Fibroblast of skin of left biceps (primary cell): ENCODE results near the gene POLR2A.
A peak's percentile ranks its signal among the peaks of the same experiment; 100 is the strongest.
"Not testable (repeated sequence)": the region's sequence is repeated elsewhere in the genome, so short reads cannot be mapped to it uniquely, and the experiment has no call there.

Source experiments
- DNase-seq, 2 experiments: peaks; one replicate each; pipeline ENCODE4 v3.0.0-alpha.2; 2013; ENCODE audit warnings: low read depth in 2 of 2

The POLR2A gene

GRCh38 chr17:7478276-7479212, 5.6 kb upstream of the POLR2A start:
- no peak for DNase-seq

DNA sequence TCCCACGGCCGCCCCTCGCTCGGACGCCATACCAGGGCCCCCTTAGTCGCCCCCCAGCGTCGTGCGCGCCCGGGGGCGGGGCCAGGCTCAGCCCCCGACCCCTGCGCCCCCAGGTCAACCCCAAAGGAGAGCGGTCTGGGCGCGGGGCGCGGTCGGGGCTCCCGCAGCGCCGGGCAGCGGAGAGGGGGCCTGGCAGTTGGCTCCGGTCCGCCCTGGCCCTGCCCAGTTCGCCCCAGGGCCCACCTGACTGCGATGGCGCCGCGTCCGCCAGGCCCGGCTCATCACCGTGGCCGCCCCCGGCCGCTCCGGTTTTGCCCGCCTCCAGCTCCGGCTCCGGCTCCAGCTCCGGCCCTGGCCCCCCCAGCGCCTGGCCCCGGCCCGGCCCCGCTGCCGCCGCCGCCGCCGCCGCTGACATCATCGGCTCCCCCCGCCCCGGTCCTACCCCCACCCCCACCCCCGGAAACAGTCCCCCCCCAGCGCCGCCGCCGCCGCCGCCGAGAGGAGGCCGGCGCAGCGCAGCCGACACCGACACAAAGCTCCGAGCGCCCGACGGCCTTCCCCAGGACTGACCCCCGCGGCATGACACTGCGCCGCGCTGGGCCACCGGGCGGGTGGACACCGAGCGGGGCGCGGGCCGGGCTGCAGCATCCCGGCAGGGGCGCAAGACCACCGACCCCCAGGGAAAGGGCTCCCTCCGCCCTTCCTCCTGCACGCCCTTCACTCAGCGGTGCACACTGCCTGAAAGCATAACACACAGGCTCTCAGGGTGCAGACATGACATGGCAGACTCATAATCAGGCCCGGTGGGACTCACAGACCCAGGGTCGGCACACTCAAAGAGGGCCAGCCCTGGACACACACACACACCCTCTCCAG, 4.7 kb upstream of the POLR2A start, which contains the start of gene ZBTB4:
Gene ZBTB4 (minus strand): TSS at position 419 of the 876 bp plus-strand sequence. CDS start 12,830 bp downstream, outside the sequence.
- no peak for DNase-seq

GRCh38 chr17:7480089-7480384, 4.1 kb upstream of the POLR2A start:
- DNase-seq, result no peak

DNA sequence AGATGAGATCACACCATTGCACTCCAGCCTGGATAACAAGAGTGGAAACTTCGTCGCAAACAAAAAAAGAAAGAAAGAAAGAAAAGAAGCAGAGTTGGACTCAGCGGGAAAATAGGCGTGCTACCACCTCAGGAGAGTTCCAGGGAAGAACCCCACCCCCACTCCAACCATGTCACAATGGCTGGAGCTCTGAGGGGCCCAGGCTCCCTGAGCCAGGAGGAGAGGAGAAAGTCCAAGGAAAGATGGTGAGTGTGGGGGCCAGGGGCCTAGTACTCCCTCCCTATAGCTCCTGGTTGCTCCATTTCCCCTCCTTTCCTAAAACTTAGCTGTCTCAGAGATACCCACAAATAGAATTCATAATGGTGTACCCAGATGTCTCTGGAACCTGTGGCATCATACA, 2.9 kb upstream of the POLR2A start, which contains the start of gene SLC35G6:
Gene SLC35G6 (plus strand): TSS at position 172 of the 400 bp plus-strand sequence. CDS start 71 bp downstream, at position 243.
- DNase-seq, result not testable (repeated sequence)

DNA sequence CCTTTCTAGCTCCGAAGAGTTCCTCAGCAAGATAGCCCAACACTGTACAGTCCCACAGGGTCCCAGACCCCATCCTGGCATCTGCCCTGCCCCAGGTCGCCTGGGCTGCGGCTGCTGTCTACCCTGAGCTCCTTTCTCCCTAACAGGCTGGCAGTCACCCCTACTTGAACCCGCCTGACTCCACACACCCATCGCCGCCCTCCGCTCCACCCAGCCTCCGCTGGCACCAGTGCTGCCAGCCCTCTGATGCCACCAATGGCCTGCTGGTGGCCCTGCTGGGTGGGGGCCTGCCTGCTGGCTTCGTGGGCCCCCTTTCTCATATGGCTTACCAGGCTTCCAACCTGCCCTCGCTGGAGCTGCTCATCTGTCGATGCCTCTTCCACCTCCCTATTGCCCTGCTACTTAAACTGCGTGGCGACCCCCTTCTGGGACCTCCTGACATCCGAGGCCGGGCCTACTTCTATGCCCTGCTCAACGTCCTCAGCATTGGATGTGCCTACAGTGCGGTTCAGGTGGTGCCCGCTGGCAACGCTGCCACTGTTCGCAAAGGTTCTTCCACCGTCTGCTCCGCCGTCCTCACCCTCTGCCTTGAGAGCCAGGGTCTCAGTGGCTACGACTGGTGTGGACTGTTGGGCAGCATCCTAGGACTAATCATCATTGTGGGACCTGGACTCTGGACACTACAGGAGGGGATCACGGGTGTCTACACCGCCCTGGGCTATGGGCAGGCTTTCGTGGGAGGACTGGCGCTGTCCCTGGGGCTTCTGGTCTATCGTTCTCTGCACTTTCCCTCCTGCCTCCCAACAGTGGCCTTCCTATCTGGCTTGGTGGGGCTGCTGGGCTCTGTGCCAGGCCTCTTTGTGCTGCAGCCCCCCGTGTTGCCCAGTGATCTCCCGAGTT, 2.1 kb upstream of the POLR2A start:
- DNase-seq, result not testable (repeated sequence)

DNA sequence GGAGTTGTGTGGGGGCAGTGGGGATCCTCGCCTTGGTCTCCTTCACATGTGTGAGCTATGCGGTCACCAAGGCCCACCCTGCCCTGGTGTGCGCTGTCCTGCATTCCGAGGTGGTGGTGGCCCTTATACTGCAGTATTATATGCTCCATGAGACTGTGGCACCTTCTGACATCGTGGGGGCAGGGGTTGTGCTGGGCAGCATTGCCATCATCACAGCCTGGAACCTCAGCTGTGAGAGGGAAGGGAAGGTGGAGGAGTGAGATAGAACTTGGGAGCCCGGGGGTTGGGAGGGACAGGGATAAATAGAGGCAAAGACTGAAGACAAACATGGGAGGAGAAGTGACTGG, 1.5 kb upstream of the POLR2A start:
- DNase-seq, result not testable (repeated sequence)

DNA sequence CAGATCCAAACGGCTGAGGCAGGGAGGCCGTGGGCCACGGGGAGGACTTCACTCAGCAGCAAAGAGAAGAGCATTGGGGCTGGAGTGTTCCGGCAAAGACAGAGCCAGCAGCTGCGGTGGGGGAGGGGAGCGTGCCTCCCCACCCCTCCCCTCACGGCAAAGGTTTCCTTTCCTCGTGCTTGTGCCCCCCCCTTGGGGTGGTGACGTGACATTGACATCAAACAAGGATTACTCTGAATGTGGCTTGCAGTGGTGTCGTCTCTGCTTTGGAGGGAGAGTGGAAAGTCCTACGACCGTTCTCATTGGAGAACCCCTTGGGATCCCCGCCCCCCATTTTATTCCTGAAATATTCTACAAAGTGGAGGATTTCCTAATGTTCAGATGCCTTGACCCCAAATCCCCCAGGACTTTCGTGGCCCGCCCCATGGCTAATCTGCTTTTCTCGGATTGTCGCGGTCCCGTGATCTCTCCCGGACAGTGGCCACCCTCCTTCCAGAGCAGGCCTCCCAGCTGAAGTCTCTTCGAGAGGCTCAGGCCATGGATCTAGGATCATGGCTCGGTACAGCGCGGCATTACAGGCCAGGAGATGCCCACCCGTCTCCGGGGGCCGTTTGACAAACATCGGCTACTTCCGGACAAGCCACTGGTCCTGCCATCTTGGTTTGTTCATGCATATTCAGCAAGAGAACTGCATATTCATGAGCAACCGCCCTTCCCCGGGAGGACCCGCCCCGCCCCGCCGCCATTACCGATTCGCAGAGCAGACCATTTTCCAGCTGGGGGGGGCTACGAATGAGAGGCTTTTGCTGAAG, 705 bp upstream of the POLR2A start:
- peak; percentile 81 to 82 for DNase-seq

DNA sequence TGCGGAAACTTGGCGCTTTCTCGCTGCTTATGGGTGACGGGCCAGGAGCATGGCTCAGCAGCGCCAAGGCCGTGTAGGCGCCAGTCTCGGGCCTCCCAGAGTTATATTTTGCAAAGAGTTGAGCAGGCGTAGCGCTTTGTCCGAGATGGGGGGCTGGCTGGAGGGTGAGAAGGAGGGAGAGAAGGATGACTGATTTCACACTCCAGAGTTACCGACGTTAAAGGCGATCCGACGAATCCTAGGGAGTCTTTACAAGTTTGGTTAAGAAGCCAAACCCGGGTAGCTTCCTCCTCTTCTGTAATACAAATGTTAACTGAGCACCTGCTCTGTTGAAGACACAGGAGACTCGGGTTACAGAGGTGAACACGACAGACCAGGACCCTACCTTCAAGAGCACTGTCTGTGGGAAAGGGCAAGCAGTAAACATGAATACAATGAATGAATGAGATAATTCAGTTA, 782 bp downstream of the POLR2A start:
- DNase-seq, result no peak

GRCh38 chr17:7486181-7486580, 2.0 kb downstream of the POLR2A start:
- DNase-seq, result no peak

DNA sequence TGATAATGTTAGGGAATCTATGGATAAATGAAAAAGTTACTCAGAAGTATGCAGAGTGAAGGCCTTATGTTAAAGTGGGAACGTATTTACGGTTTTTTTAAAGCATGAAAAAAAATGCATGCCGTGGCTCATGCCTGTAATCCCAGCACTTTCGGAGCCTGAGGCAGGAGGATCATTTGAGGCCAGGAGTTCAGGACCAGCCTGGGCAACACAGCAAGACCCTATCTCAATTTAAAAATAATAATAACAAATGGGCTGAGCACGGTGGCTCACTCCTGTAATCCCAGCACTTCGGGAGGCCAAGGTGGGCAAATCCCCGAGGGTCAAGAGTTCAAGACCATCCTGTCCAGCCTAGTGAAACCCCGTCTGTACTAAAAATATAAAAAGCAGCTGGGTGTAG, 6.0 kb downstream of the POLR2A start:
- DNase-seq, result no peak

DNA sequence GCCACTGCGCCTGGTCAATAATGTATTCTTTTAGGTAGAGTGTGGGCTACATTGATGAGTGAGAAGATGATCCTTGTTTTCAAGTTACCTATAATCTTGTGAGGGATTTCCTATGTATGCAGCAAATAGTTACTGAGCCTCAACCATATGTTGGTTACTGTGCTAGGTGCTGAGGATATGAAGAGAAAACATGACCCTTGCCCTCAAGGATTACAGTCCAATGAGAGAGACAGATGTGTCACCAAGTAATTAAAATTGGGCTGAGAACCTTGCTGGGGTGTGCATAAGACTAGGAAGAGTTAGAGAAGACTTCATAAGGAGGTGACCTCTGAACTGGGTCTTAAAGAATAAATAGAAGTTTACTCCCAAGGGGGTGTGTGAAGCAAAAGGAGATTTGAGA, 7.4 kb downstream of the POLR2A start:
- no peak for DNase-seq

GRCh38 chr17:7493941-7494340, 9.8 kb downstream of the POLR2A start:
- DNase-seq, result no peak

DNA sequence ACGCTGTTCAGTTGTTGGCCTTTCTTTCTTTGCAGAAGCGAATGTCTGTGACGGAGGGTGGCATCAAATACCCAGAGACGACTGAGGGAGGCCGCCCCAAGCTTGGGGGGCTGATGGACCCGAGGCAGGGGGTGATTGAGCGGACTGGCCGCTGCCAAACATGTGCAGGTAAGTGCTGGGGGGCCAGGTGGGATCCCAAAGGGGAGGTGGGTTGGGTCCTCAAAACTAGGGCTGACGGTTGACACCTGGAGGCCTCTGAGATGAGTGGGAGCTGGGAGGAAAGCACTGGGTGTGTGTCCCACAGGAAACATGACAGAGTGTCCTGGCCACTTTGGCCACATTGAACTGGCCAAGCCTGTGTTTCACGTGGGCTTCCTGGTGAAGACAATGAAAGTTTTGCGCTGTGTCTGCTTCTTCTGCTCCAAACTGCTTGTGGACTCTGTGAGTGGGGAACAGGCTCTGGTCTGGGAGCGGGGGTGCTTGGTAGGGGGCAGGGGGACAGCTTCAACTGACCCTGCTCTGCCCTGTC, 11.8 kb downstream of the POLR2A start:
- no peak for DNase-seq

- no peak for DNase-seq
Observed at GRCh38 chr17:7496470-7497183, 12.5 kb downstream of the POLR2A start.

- no peak for DNase-seq
Observed at GRCh38 chr17:7497228-7497627, 13.1 kb downstream of the POLR2A start.

DNA sequence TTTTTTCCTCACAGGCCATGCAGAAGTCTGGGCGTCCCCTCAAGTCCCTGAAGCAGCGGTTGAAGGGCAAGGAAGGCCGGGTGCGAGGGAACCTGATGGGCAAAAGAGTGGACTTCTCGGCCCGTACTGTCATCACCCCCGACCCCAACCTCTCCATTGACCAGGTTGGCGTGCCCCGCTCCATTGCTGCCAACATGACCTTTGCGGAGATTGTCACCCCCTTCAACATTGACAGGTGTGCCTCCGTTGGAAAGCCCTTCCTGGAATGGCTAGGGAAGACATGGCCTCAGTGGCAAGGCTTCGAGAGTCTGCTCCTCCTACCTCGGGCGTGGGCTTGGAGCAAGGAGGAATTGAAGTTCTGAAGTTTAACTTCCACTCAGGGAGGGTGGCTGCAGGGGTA, 13.5 kb downstream of the POLR2A start:
- no peak for DNase-seq

DNA sequence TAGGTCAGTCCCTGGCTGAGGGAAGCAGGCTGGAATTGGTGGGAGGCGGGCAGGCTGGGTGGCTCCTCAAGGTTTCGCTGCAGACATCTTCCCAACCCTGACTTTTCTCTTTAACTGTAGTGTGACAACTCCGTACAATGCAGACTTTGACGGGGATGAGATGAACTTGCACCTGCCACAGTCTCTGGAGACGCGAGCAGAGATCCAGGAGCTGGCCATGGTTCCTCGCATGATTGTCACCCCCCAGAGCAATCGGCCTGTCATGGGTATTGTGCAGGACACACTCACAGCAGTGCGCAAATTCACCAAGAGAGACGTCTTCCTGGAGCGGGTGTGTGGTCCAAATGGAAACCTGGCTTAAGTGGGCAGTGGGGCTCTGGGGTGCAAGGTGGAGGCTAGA, 15.0 kb downstream of the POLR2A start:
- DNase-seq, result no peak

DNA sequence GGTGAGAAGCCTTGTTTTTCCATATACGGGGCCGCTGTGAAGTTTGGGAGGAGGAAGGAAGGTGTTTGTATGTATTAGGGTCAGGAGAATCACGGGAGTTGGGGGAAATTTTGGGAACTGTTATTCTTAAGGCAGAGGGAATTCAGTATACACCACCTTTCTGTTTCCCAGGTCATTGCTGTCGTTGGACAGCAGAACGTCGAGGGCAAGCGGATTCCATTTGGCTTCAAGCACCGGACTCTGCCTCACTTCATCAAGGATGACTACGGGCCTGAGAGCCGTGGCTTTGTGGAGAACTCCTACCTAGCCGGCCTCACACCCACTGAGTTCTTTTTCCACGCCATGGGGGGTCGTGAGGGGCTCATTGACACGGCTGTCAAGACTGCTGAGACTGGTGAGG, 17.6 kb downstream of the POLR2A start:
- DNase-seq, result no peak

DNA sequence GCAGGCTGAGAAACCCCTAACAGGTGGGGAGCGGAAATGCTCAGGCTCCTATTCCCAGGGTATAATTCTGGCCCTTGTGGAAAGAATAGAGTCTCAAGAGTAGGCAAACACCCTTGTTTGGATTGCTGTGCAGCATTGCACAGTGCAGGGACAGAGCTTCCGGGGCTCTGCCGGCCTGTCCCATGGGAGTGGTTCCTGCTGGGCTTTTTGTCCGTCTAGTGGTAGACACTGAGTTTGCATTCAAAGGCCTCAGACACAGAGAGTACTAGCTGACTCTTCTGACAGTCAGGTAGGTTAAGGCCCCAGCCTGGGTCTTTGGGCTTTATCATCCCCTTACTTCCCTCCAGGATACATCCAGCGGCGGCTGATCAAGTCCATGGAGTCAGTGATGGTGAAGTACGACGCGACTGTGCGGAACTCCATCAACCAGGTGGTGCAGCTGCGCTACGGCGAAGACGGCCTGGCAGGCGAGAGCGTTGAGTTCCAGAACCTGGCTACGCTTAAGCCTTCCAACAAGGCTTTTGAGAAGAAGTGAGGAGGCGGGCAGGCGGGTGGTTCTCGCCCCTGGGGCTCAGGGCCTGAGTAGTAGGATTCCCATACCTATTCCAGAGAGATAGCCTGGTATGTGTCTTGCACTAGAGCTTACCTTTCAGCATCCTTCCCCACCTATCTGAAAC, 18.1 kb downstream of the POLR2A start:
- no peak for DNase-seq
